ENCODE results near the gene NEK1. TPM values are rescaled to one million over a fixed set of nuclear protein-coding genes. Genes with fewer than 3 reads are reported as not detected.
"Not testable (repeated sequence)": the region's sequence is repeated elsewhere in the genome, so short reads cannot be mapped to it uniquely, and the experiment has no call there.

NEK1 gene
- total RNA-seq, 1 donor from 2014 or later, result 19.3 TPM

- no peak for DNase-seq (ENCODE audit: low spot score)
Measured at GRCh38 chr4:169628579-169628978, 16.2 kb upstream of the NEK1 start.

GRCh38 chr4:169627307-169627706 lies 14.9 kb upstream of the NEK1 start:
- DNase-seq (ENCODE audit: low spot score), result no peak

- no peak for DNase-seq (ENCODE audit: low spot score)
Measured at GRCh38 chr4:169626331-169627282, 14.2 kb upstream of the NEK1 start.

- DNase-seq (ENCODE audit: low spot score), result no peak
Measured at GRCh38 chr4:169625886-169626285, 13.5 kb upstream of the NEK1 start.

GRCh38 chr4:169624012-169624411 lies 11.6 kb upstream of the NEK1 start:
- not testable (repeated sequence) for DNase-seq (ENCODE audit: low spot score)

GRCh38 chr4:169622566-169622965 lies 10.2 kb upstream of the NEK1 start:
- DNase-seq (ENCODE audit: low spot score), result no peak

- no peak for DNase-seq (ENCODE audit: low spot score)
Measured at GRCh38 chr4:169621731-169622492, 9.5 kb upstream of the NEK1 start.

- DNase-seq (ENCODE audit: low spot score), result no peak
Measured at GRCh38 chr4:169620880-169621248, 8.5 kb upstream of the NEK1 start.

GRCh38 chr4:169619958-169620879 lies 7.8 kb upstream of the NEK1 start, which contains the start of gene CLCN3:
CLCN3 (plus strand) TSS chr4:169620578; CDS start chr4:169635929, 15,351 bp downstream.
- DNase-seq (ENCODE audit: low spot score), result peak; percentile 99

GRCh38 chr4:169619518-169619957 lies 7.2 kb upstream of the NEK1 start:
- DNase-seq (ENCODE audit: low spot score), result peak; percentile 63

- no peak for DNase-seq (ENCODE audit: low spot score)
Measured at GRCh38 chr4:169618986-169619385, 6.6 kb upstream of the NEK1 start.

- no peak for DNase-seq (ENCODE audit: low spot score)
Measured at GRCh38 chr4:169618286-169618685, 5.9 kb upstream of the NEK1 start.

- DNase-seq (ENCODE audit: low spot score), result no peak
Measured at GRCh38 chr4:169617306-169617705, 4.9 kb upstream of the NEK1 start.

GRCh38 chr4:169616846-169617245 lies 4.5 kb upstream of the NEK1 start:
- no peak for DNase-seq (ENCODE audit: low spot score)

- no peak for DNase-seq (ENCODE audit: low spot score)
Measured at GRCh38 chr4:169615467-169616106, 3.2 kb upstream of the NEK1 start.

GRCh38 chr4:169612871-169613859 lies 782 bp upstream of the NEK1 start:
- peak; percentile 79 for DNase-seq (ENCODE audit: low spot score)

GRCh38 chr4:169611157-169611556 lies 1.2 kb downstream of the NEK1 start:
- no peak for DNase-seq (ENCODE audit: low spot score)

GRCh38 chr4:169604903-169605331 lies 7.5 kb downstream of the NEK1 start:
- DNase-seq (ENCODE audit: low spot score), result no peak

- no peak for DNase-seq (ENCODE audit: low spot score)
Measured at GRCh38 chr4:169604131-169604900, 8.1 kb downstream of the NEK1 start.
